ENCODE results near the gene FBN1.

FBN1 gene

GRCh38 chr15:48494631-48495030 is 150.9 kb downstream of the FBN1 start:
- DNase-seq, result no peak
- Mint-ChIP-seq H3K27me3 (no peaks in the 10 kb centered on the region), H3K27ac (no peak overlapping the region), H3K36me3 (no peaks in the 10 kb centered on the region), H3K4me3 (no peak overlapping the region), H3K9me3 (no peaks in the 10 kb centered on the region), H3K4me1 (no peaks in the 10 kb centered on the region)
- CTCF ChIA-PET, result interaction anchor here (1.0 kb wide), 1 partner anchor 13 kb away, joined by 4 read pairs; no protein-coding TSS in a partner anchor

GRCh38 chr15:48493763-48494225 is 151.7 kb downstream of the FBN1 start:
- no peak overlapping the region for H3K27ac Mint-ChIP-seq
- no peak for DNase-seq
- CTCF ChIA-PET, result interaction anchor here (1.0 kb wide), 1 partner anchor 14 kb away, joined by 4 read pairs; no protein-coding TSS in a partner anchor
- no peak overlapping the region for H3K4me3 Mint-ChIP-seq
- no peaks in the 10 kb centered on the region for H3K36me3 Mint-ChIP-seq
- H3K4me1 Mint-ChIP-seq, result no peaks in the 10 kb centered on the region
- H3K27me3 Mint-ChIP-seq, result no peaks in the 10 kb centered on the region
- no peaks in the 10 kb centered on the region for H3K9me3 Mint-ChIP-seq

DNA sequence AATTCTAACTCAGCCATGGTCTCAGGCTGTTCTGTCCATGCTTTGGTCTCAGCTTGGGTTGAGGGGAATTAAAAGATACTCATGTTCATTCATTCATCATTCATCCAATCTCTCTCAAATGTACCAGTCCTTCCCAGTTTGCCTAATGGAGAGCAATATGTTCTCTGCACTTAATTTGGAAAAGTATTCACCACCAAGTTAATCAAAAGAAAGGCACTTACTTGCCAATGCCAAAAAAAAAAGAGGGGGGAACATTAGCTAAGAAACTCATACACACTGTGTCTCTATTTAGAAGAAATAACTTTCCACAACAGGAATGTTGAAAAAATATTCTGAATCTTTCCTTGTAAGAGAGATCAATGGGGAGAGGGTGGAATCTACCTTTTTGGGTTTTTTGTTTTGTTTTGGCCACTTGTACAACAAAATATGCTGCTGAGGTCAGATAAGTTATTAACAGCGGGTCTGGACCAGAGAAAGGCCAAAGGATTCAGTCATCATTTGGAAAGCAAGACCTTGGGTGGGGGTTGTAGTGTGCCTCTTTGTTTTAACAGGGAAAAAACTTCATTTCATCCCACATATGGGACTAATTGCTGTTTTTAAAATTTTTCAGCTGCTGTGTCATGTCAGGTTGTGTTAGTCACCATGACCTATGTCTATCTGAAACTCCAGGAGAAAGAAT is 152.3 kb downstream of the FBN1 start:
- CTCF ChIA-PET, result interaction anchor here (1.0 kb wide), 1 partner anchor 15 kb away, joined by 4 read pairs; no protein-coding TSS in a partner anchor
- H3K36me3 Mint-ChIP-seq, result no peaks in the 10 kb centered on the region
- no peaks in the 10 kb centered on the region for H3K27me3 Mint-ChIP-seq
- no peak overlapping the region for H3K4me3 Mint-ChIP-seq
- H3K27ac Mint-ChIP-seq, result no peak overlapping the region
- DNase-seq, result no peak
- no peaks in the 10 kb centered on the region for H3K9me3 Mint-ChIP-seq
- no peaks in the 10 kb centered on the region for H3K4me1 Mint-ChIP-seq

DNA sequence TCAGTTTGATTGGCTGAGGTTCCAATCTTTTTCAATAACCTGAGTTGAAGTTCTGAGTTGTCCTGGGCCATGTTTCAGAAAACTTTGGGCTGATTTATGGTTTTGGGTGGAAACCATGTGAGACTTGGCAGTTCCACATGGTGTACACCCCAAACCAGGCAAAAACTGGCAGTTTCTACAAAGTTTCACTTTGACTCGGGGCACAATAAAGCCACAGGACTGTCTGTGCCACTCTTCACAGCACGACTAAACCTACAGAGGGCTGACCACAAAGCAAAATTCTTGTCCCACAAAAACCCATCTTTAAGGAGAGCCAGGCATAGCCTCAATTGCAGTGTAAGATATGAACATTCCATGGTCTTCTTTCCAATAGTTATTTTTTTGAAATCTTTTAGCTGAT is 159.3 kb downstream of the FBN1 start:
- Mint-ChIP-seq H3K4me3 (no peak overlapping the region), H3K27me3 (peaks cover 4% of the 10 kb centered on the region), H3K9me3 (no peaks in the 10 kb centered on the region), H3K4me1 (no peaks in the 10 kb centered on the region), H3K36me3 (no peaks in the 10 kb centered on the region), H3K27ac (no peak overlapping the region)
- no peak for DNase-seq
- CTCF ChIA-PET, result no interaction called here

DNA sequence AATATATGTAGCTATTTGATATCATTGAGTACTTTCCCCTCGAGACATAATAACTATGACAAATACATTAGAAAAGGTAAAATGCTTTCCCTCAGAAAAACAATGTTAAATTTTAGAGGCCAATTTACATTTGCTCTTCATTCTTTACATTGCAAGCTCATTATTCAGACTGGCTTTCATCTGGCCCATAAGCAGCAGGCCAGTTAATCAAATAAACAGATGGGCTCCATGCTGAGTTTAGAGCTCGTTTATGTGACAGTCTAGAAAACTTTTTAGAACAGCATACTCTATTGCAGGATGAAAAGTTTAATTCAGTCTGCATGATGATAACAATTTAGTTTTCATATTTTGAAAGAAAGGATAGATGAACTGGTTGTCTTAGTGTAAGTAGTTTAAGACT is 163.7 kb downstream of the FBN1 start:
- CTCF ChIA-PET, result no interaction called here
- H3K4me1 Mint-ChIP-seq, result no peaks in the 10 kb centered on the region
- no peaks in the 10 kb centered on the region for H3K9me3 Mint-ChIP-seq
- peaks cover 4% of the 10 kb centered on the region for H3K27me3 Mint-ChIP-seq
- no peaks in the 10 kb centered on the region for H3K36me3 Mint-ChIP-seq
- no peak overlapping the region for H3K4me3 Mint-ChIP-seq
- DNase-seq, result no peak
- H3K27ac Mint-ChIP-seq, result no peak overlapping the region

DNA sequence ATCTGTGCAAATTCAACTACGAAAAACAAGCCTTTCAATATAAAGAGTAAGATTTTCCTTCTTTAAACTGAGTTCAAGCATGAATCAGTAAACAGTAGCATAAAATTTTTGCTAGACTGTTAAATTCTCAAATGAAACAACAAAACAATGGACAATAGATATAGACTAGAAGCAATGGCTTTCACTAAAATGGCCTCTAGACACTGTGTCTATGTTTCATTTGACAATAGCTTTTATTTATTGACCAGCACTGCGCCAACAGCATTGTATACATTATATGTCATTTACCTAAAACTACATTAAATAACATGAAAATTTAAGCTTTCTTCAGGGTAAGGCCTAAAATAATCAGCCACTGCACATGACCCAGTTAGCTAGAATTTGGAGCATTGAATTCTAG is 165.8 kb downstream of the FBN1 start:
- H3K4me1 Mint-ChIP-seq, result no peaks in the 10 kb centered on the region
- no peaks in the 10 kb centered on the region for H3K9me3 Mint-ChIP-seq
- H3K27ac Mint-ChIP-seq, result no peak overlapping the region
- peaks cover 4% of the 10 kb centered on the region for H3K27me3 Mint-ChIP-seq
- CTCF ChIA-PET, result no interaction called here
- no peaks in the 10 kb centered on the region for H3K36me3 Mint-ChIP-seq
- H3K4me3 Mint-ChIP-seq, result no peak overlapping the region
- no peak for DNase-seq

DNA sequence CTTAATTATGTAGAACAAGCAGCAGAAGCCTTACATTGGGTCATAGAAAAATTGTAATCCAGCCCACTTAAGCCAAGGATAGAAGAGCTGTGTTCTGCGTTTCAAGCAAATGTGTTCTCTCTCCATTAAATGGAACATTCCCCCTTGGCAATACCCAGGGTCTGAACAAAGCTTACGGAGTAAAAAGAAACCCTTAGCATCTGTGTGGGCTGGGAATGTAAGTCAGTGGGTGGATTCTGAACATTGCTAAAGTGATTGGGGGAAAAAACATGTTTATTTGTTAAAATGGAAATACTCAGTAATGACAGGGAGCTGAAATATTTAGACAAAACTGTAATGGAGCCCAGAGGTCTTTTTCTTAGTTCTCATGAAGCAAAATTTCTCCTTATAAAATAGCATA is 166.9 kb downstream of the FBN1 start:
- peaks cover 4% of the 10 kb centered on the region for H3K27me3 Mint-ChIP-seq
- H3K36me3 Mint-ChIP-seq, result no peaks in the 10 kb centered on the region
- CTCF ChIA-PET, result no interaction called here
- no peak overlapping the region for H3K27ac Mint-ChIP-seq
- H3K9me3 Mint-ChIP-seq, result no peaks in the 10 kb centered on the region
- no peak overlapping the region for H3K4me3 Mint-ChIP-seq
- no peaks in the 10 kb centered on the region for H3K4me1 Mint-ChIP-seq
- no peak for DNase-seq

DNA sequence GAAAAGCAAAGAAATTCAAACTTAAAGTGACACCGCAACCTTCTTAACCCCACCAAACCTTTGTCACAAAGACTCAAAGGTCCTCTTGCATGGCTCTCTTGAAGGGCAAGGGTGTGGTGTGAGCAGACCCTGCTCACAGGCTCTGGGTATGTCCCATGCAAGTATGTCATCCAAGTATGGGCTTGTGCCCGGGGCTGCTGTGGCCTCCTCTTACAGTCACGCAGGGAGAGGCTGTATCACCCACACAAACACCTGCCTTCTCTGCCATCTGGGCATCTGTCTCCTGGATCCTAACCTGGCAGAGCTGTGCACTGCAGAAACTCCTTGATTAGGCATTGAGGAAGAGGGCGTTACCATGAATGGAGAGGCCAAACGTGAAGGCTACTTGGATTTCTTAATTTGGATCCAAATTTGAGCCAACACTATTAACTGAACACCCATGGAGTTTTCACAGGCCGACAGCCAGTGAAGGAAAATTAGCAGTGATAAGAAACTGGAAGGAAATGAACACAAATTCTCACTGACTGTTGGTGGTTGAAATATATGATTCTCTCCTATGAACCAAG is 167.6 kb downstream of the FBN1 start:
- CTCF ChIA-PET, result no interaction called here
- peaks cover 2% of the 10 kb centered on the region for H3K4me1 Mint-ChIP-seq
- H3K9me3 Mint-ChIP-seq, result no peaks in the 10 kb centered on the region
- H3K4me3 Mint-ChIP-seq, result no peak overlapping the region
- peaks cover 4% of the 10 kb centered on the region for H3K27me3 Mint-ChIP-seq
- no peak for DNase-seq
- no peak overlapping the region for H3K27ac Mint-ChIP-seq
- H3K36me3 Mint-ChIP-seq, result no peaks in the 10 kb centered on the region

DNA sequence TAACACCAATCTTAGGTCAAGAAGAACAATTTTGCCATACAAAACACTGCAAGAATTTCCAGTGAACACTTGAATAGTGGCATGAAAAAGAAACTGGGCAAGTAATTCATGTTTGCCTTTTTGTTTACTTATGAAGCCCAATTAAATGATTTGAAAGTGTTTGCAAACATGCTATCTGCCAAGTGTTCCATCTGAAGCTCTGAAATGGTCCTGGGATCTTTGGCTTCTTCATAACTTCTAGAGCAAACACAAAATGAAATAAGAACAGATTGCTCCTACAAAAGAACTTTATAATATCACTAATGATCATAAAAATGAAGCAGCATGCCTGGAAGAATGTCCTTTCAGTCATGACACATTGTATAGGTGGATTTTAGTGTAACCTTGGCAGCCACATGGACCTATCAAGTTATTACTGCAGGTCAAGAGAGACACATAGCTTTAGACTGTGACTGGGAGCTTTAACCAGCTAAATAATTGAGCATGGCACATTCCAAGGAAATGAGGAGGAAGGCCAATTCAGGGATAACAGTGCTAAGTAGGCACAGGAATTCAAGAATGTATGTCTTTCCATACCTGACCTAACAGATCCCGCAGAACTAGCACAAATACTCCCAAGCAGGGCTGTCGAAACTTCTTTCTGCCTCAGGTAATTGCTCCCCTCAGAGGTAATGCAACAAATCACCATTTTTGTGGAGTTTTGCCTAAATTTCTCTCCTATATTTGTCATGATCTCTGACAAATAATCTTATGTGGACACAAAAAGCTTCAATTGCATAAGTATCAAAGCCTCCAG is 169.7 kb downstream of the FBN1 start:
- DNase-seq, result no peak
- Mint-ChIP-seq H3K4me3 (no peak overlapping the region), H3K9me3 (no peaks in the 10 kb centered on the region), H3K36me3 (no peaks in the 10 kb centered on the region), H3K27ac (no peak overlapping the region), H3K4me1 (peaks cover 4% of the 10 kb centered on the region), H3K27me3 (no peaks in the 10 kb centered on the region)
- CTCF ChIA-PET, result interaction anchor here (0.6 kb wide), 1 partner anchor 346 kb away, joined by 3 read pairs; no protein-coding TSS in a partner anchor

DNA sequence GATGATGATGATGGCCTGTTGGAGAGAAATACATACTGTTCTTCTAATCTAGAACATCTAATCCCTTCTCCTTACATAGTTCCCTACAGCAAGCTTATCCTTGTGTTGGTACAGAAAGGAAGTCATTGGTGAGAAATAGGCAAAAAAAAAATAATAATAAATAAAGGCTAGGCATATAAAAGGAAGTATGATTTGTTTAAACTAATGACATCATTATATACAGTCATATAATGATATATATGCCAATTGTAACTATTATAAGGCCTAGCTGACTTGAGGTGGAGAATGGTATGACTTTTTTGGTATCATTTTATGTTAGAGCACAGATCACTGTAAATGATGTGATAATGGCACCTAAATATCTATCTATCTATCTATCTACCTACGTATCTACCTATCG is 171.8 kb downstream of the FBN1 start:
- no peak for DNase-seq
- CTCF ChIA-PET, result no interaction called here
- Mint-ChIP-seq H3K27ac (no peak overlapping the region), H3K27me3 (no peaks in the 10 kb centered on the region), H3K36me3 (no peaks in the 10 kb centered on the region), H3K4me3 (no peak overlapping the region), H3K9me3 (no peaks in the 10 kb centered on the region), H3K4me1 (peaks cover 4% of the 10 kb centered on the region)

DNA sequence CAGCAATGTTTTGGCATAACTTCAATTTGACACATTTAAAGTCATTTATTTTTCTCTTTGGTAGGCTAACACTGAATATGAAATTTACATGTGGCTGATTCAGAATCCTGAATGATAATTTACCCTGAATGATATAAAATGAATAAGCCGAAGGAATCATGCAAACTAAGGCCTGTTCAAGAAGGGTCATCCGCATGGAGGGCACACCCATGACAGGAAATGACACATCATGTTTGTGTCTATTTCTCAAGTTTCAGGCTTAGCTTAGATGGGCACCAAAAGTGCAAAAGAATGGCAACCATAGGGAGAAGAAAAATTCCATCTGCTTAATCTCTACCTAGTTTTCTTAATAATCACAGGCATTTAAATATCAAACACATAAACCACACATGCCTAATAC is 172.8 kb downstream of the FBN1 start:
- no peaks in the 10 kb centered on the region for H3K9me3 Mint-ChIP-seq
- H3K4me1 Mint-ChIP-seq, result peaks cover 4% of the 10 kb centered on the region
- CTCF ChIA-PET, result interaction anchor here (0.6 kb wide), 1 partner anchor 12 kb away, joined by 3 read pairs; no protein-coding TSS in a partner anchor
- H3K36me3 Mint-ChIP-seq, result no peaks in the 10 kb centered on the region
- DNase-seq, result no peak
- H3K27ac Mint-ChIP-seq, result no peak overlapping the region
- H3K27me3 Mint-ChIP-seq, result no peaks in the 10 kb centered on the region
- H3K4me3 Mint-ChIP-seq, result no peak overlapping the region

DNA sequence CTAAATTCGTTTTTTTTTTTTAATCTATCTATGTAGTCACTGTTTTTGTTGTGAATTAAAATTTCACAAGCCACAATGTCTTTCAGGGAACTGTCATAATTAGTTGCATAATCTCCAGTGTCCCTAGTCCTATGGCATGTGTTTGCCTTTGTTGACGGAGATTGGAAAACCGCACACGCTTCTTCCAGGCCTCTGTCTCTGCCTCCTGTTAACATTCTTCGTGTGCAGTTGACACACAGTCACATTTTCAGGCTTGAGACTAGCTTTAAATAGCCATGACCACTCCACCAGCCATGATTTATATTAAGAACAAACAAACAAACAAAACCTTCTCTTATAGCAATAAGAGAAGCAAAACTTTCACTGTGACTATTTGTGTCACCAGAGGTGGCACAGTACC is 174.4 kb downstream of the FBN1 start:
- no peak for DNase-seq
- Mint-ChIP-seq H3K4me3 (no peak overlapping the region), H3K27ac (no peak overlapping the region), H3K27me3 (no peaks in the 10 kb centered on the region), H3K9me3 (no peaks in the 10 kb centered on the region), H3K36me3 (no peaks in the 10 kb centered on the region), H3K4me1 (peaks cover 4% of the 10 kb centered on the region)
- CTCF ChIA-PET, result no interaction called here

GRCh38 chr15:48470096-48470495 is 175.4 kb downstream of the FBN1 start:
- Mint-ChIP-seq H3K4me3 (no peak overlapping the region), H3K27me3 (no peaks in the 10 kb centered on the region), H3K9me3 (no peaks in the 10 kb centered on the region), H3K4me1 (peaks cover 4% of the 10 kb centered on the region), H3K27ac (no peak overlapping the region), H3K36me3 (no peaks in the 10 kb centered on the region)
- no peak for DNase-seq
- CTCF ChIA-PET, result no interaction called here

GRCh38 chr15:48469681-48470080 is 175.8 kb downstream of the FBN1 start:
- H3K27ac Mint-ChIP-seq, result no peak overlapping the region
- no peaks in the 10 kb centered on the region for H3K9me3 Mint-ChIP-seq
- no peak for DNase-seq
- H3K4me3 Mint-ChIP-seq, result no peak overlapping the region
- H3K36me3 Mint-ChIP-seq, result no peaks in the 10 kb centered on the region
- H3K27me3 Mint-ChIP-seq, result no peaks in the 10 kb centered on the region
- H3K4me1 Mint-ChIP-seq, result peaks cover 4% of the 10 kb centered on the region
- CTCF ChIA-PET, result no interaction called here

DNA sequence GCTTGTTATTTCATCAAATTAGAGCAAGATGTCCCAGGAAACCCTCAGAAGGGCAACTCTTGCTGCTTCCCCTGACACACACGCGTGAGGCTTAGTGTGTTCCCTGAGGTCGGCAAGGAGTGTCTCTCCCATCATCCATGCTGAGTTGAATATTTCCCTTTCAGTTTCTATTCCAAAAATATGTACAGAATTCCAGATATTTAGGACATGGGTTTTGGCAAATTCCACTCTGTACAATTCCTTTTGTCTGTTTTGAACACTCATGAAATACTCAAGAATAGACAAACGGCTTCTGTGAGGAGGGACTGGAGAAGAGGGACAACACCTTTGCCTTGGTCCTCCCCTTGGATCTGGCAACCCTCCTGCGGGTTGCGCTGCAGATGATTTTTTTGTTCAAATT is 176.2 kb downstream of the FBN1 start:
- no peak overlapping the region for H3K4me3 Mint-ChIP-seq
- H3K27ac Mint-ChIP-seq, result no peak overlapping the region
- no peak for DNase-seq
- peaks cover 4% of the 10 kb centered on the region for H3K4me1 Mint-ChIP-seq
- no peaks in the 10 kb centered on the region for H3K9me3 Mint-ChIP-seq
- H3K36me3 Mint-ChIP-seq, result no peaks in the 10 kb centered on the region
- H3K27me3 Mint-ChIP-seq, result no peaks in the 10 kb centered on the region
- CTCF ChIA-PET, result no interaction called here
